HL-60 (cell line): ENCODE measurements around the gene TENM4.

ENCODE experiments used
- DNase-seq, 2 experiments: peaks; one replicate each; pipeline ENCODE4 v3.0.0-alpha.2; 2010 to 2020; ENCODE audit warnings: low read depth in 1 of 2, low spot score in 1 of 2
- H3K27ac ChIP-seq: fragments of 250-450 bp; sonication (Bioruptor Pico); replicated peaks from 2 replicates; pipeline ENCODE4 v1.5.1; 2020; ENCODE audit warnings: mild to moderate bottlenecking, moderate library complexity
- H3K27me3 ChIP-seq: fragments of 250-450 bp; sonication (Bioruptor Pico); 2 replicates; pipeline ENCODE4 v1.5.1; 2021; ENCODE audit warnings: mild to moderate bottlenecking, moderate library complexity; ENCODE audit not compliant: insufficient read depth, poor library complexity, severe bottlenecking
- H3K4me3 ChIP-seq: replicated peaks from 2 replicates; pipeline ENCODE4 v1.5.1; 2011; ENCODE audit warnings: mild to moderate bottlenecking, control low read depth, low read length; ENCODE audit not compliant: insufficient read depth
- CTCF ChIP-seq: IDR thresholded peaks from one replicate; pipeline ENCODE4 v1.5.1; 2011; ENCODE audit warnings: low read length, control low read depth, inconsistent platforms; ENCODE audit not compliant: insufficient read depth
- GABPA ChIP-seq: IDR thresholded peaks from 2 replicates; pipeline ENCODE4 v1.6.1; 2012; ENCODE audit warnings: low read depth
- POLR2AphosphoS5 ChIP-seq: IDR thresholded peaks from 2 replicates; pipeline ENCODE4 v1.6.1; 2012; ENCODE audit warnings: low read depth
- REST ChIP-seq: IDR thresholded peaks from 2 replicates; pipeline ENCODE4 v1.6.1; 2012; ENCODE audit warnings: low read depth; ENCODE audit not compliant: insufficient replicate concordance
- SPI1 ChIP-seq: IDR thresholded peaks from 2 replicates; pipeline ENCODE4 v1.6.1; 2012; ENCODE audit warnings: low read depth, mild to moderate bottlenecking, borderline replicate concordance

The TENM4 gene

GRCh38 chr11:79415411-79415810, 25.4 kb downstream of the TENM4 start:
- no peak for DNase-seq
- no peak overlapping the region for H3K4me3 ChIP-seq
- no peak overlapping the region for H3K27ac ChIP-seq
- H3K27me3 ChIP-seq, result no peaks in the 10 kb centered on the region
- no peak for TF ChIP-seq REST
- TF ChIP-seq GABPA, result no peak
- TF ChIP-seq POLR2AphosphoS5, result no peak
- no peak for TF ChIP-seq CTCF
- TF ChIP-seq SPI1, result no peak

GRCh38 chr11:79414644-79415317, 26.0 kb downstream of the TENM4 start:
- H3K27ac ChIP-seq, result no peak overlapping the region
- no peak overlapping the region for H3K4me3 ChIP-seq
- H3K27me3 ChIP-seq, result no peaks in the 10 kb centered on the region
- no peak for DNase-seq
- TF ChIP-seq SPI1 (no peak), POLR2AphosphoS5 (no peak), GABPA (no peak), CTCF (no peak), REST (no peak)

- DNase-seq, result no peak
- Histone ChIP-seq H3K4me3 (no peak overlapping the region), H3K27ac (no peak overlapping the region), H3K27me3 (no peaks in the 10 kb centered on the region)
- no peak for TF ChIP-seq CTCF
- TF ChIP-seq GABPA, result no peak
- TF ChIP-seq POLR2AphosphoS5, result no peak
- TF ChIP-seq REST, result no peak
- TF ChIP-seq SPI1, result no peak
These were observed 26.8 kb downstream of the TENM4 start for GRCh38 chr11:79414041-79414440.
